Karpas-422 (cell line): ENCODE results near the gene SYNJ1. TPM values are rescaled to one million over a fixed set of nuclear protein-coding genes. Genes with fewer than 3 reads are reported as not detected.
"Not testable (repeated sequence)": the region's sequence is repeated elsewhere in the genome, so short reads cannot be mapped to it uniquely, and the experiment has no call there.

Source experiments
- DNase-seq: peaks from one replicate; pipeline ENCODE4 v3.0.0-alpha.2; 2015
- H2AFZ ChIP-seq: fragments of 200-600 bp; sonication (generic); 2 replicates; pipeline ENCODE4 v1.6.1; 2014; ENCODE audit warnings: antibody characterized with exemption, low read length, mixed read lengths
- H3K27ac ChIP-seq: fragments of 200-600 bp; sonication (generic); 2 replicates; pipeline ENCODE4 v1.5.1; 2014; ENCODE audit warnings: mild to moderate bottlenecking, low read length, moderate library complexity
- H3K27me3 ChIP-seq: fragments of 200-600 bp; sonication (generic); 2 replicates; pipeline ENCODE4 v1.6.1; 2014; ENCODE audit warnings: low read length, mixed read lengths
- H3K36me3 ChIP-seq: fragments of 200-600 bp; sonication (generic); 2 replicates; pipeline ENCODE4 v1.6.1; 2014; ENCODE audit warnings: low read length, mixed read lengths; ENCODE audit not compliant: insufficient read depth
- H3K4me1 ChIP-seq: fragments of 200-600 bp; sonication (generic); 2 replicates; pipeline ENCODE4 v1.6.1; 2014; ENCODE audit warnings: mild to moderate bottlenecking, low read length, mixed read lengths
- H3K4me2 ChIP-seq: fragments of 200-600 bp; sonication (generic); 2 replicates; pipeline ENCODE4 v1.6.1; 2014; ENCODE audit warnings: low read length, low read depth, mild to moderate bottlenecking; ENCODE audit not compliant: poor library complexity, severe bottlenecking
- H3K4me3 ChIP-seq: fragments of 200-600 bp; sonication (generic); 2 replicates; pipeline ENCODE4 v1.5.1; 2014; ENCODE audit warnings: mild to moderate bottlenecking, antibody characterized with exemption, low read length, mixed read lengths
- H3K79me2 ChIP-seq: fragments of 200-600 bp; sonication (generic); 2 replicates; pipeline ENCODE4 v1.6.1; 2014; ENCODE audit warnings: mild to moderate bottlenecking, low read length, mixed read lengths
- H3K9ac ChIP-seq: fragments of 200-600 bp; sonication (generic); 2 replicates; pipeline ENCODE4 v1.6.0; 2014; ENCODE audit warnings: low read length
- H3K9me2 ChIP-seq: fragments of 200-600 bp; sonication (generic), shearing (Covaris generic); replicated peaks from 2 replicates; pipeline ENCODE4 v1.6.0; 2014; ENCODE audit warnings: mild to moderate bottlenecking, low read length, moderate library complexity; ENCODE audit not compliant: insufficient read depth
- H3K9me3 ChIP-seq: fragments of 300-700, 200-600 bp; sonication (generic); 2 replicates; pipeline ENCODE4 v1.6.1; 2014; ENCODE audit warnings: low read length, mixed read lengths
- H4K20me1 ChIP-seq: fragments of 200-600 bp; sonication (generic); 2 replicates; pipeline ENCODE4 v1.6.1; 2014; ENCODE audit warnings: mild to moderate bottlenecking, antibody characterized with exemption, low read length, low read depth; ENCODE audit not compliant: insufficient read depth
- total RNA-seq: library from RNA; depleted of rRNA; stranded (reverse); fragments of >200 nt; shearing (Covaris generic); gene quantifications from 2 replicates; pipeline ENCODE4 v1.2.3, GENCODE V29; 2014; ENCODE audit warnings: low replicate concordance

The SYNJ1 gene
- total RNA-seq, 1 experiment from 2014 or later = 6.0 TPM

- not testable (repeated sequence) for H2AFZ ChIP-seq, H3K27ac ChIP-seq, H3K9me2 ChIP-seq, H3K9ac ChIP-seq, H3K4me2 ChIP-seq, H4K20me1 ChIP-seq, DNase-seq, H3K4me3 ChIP-seq, H3K9me3 ChIP-seq, H3K4me1 ChIP-seq, H3K27me3 ChIP-seq
- Histone ChIP-seq H3K79me2 (peaks cover 56% of the 10 kb centered on the region), H3K36me3 (peaks cover 93% of the 10 kb centered on the region)
Measured at GRCh38 chr21:32746711-32747110, 18.9 kb upstream of the SYNJ1 start.

- no peak overlapping the region for H3K4me3 ChIP-seq
- H4K20me1 ChIP-seq = no peaks in the 10 kb centered on the region
- no peaks in the 10 kb centered on the region for H3K9me3 ChIP-seq
- H3K4me2 ChIP-seq = no peak overlapping the region
- no peak overlapping the region for H3K9ac ChIP-seq
- H2AFZ ChIP-seq = no peak overlapping the region
- peaks cover 32% of the 10 kb centered on the region for H3K79me2 ChIP-seq
- H3K9me2 ChIP-seq = no peaks in the 10 kb centered on the region
- no peaks in the 10 kb centered on the region for H3K27me3 ChIP-seq
- H3K27ac ChIP-seq = no peak overlapping the region
- no peak for DNase-seq
- peaks cover 83% of the 10 kb centered on the region for H3K36me3 ChIP-seq
- no peaks in the 10 kb centered on the region for H3K4me1 ChIP-seq
Measured at GRCh38 chr21:32742396-32742795, 14.6 kb upstream of the SYNJ1 start.

GRCh38 chr21:32741336-32741735, 13.5 kb upstream of the SYNJ1 start:
- Histone ChIP-seq H3K27me3 (no peaks in the 10 kb centered on the region), H3K9me3 (no peaks in the 10 kb centered on the region), H3K4me3 (no peak overlapping the region), H3K9me2 (no peaks in the 10 kb centered on the region), H3K79me2 (peaks cover 24% of the 10 kb centered on the region), H3K27ac (no peak overlapping the region), H3K9ac (no peak overlapping the region), H3K4me2 (no peak overlapping the region), H2AFZ (no peak overlapping the region), H3K36me3 (peaks cover 86% of the 10 kb centered on the region), H3K4me1 (no peaks in the 10 kb centered on the region), H4K20me1 (no peaks in the 10 kb centered on the region)
- DNase-seq = no peak

- peaks cover 83% of the 10 kb centered on the region for H3K36me3 ChIP-seq
- H3K4me2 ChIP-seq = no peak overlapping the region
- H3K9me3 ChIP-seq = no peaks in the 10 kb centered on the region
- no peak overlapping the region for H3K4me3 ChIP-seq
- no peaks in the 10 kb centered on the region for H4K20me1 ChIP-seq
- 0 out of 2 replicates have a peak, but pooled peaks cover 15% of the 10 kb centered on the region for H3K79me2 ChIP-seq
- H3K9me2 ChIP-seq = no peaks in the 10 kb centered on the region
- H3K27ac ChIP-seq = no peak overlapping the region
- no peak overlapping the region for H3K9ac ChIP-seq
- H3K27me3 ChIP-seq = no peaks in the 10 kb centered on the region
- no peak for DNase-seq
- no peak overlapping the region for H2AFZ ChIP-seq
- no peaks in the 10 kb centered on the region for H3K4me1 ChIP-seq
Measured at GRCh38 chr21:32739946-32740345, 12.1 kb upstream of the SYNJ1 start.

DNA sequence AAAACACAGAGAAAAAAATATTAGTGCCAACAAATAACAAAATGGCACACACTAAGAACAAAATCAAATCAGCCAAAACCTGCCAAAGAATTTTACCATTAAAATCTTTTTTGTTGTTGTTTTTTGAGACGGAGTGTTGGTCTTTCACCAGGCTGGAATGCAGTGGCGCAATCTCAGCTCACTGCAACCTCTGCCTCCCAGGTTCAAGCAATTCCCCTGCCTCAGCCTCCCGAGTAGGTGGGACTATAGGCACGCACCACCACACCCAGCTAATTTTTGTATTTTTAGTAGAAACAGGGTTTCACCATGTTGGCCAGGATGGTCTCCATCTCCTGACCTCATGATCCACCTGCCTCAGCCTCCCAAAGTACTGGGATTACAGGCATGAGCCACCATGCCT, 8.3 kb upstream of the SYNJ1 start:
- H3K9me2 ChIP-seq, H3K27me3 ChIP-seq, H3K4me3 ChIP-seq, H4K20me1 ChIP-seq, H3K4me2 ChIP-seq, H2AFZ ChIP-seq, H3K27ac ChIP-seq, H3K79me2 ChIP-seq, DNase-seq, H3K4me1 ChIP-seq, H3K9me3 ChIP-seq, H3K9ac ChIP-seq: not testable (repeated sequence)
- H3K36me3 ChIP-seq = peaks cover 67% of the 10 kb centered on the region; the same call in 1 of the 2 replicates

DNA sequence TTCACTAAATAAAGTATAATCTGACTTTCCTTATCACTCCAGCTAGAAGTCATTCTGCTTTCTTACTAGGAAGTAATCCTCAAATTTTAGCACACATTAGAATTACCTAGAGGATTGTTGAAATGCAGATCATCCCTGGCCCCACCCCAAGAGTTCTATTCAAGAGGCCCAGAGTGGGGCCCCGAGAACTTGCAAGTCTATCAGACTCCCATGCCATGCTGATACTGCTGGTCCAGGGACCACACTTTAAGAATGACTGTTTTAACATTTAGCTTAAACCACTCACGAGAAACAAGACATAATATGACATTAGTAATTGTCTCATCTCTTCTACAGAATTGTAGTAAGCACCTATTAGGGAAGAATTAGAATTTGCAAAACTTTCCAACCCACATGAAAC, 7.7 kb upstream of the SYNJ1 start:
- no peaks in the 10 kb centered on the region for H3K27me3 ChIP-seq

DNA sequence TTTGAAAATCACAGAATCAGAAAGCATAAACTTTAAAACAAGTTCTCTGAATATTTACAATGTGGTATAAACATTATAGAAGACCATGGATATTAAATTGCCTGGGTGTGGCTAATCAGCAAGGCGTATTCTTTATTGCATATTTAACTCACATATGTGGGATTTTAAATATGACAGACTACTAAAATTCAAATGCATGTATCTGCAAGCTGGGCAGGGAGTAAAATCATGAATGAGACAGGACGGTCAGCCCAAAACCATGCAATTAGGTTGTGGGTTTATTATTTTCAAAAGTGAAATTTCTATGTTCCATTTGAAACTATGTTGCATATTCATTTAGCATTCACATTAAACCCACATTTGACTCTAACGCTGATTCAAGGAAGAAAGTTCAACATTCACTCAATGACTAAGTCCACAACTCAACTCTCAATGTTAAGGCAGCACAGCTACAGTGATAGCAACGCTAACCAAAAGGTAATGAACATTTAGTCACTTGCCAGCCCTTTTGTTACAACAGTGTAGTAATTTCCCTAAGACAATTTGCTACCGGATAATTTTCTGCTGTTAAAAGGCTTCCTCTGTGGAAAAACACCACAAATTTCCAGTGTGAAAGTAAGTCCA, 6.3 kb upstream of the SYNJ1 start:
- H3K9me2 ChIP-seq = no peaks in the 10 kb centered on the region

More for the DNA sequence above, 7.7 kb upstream of the SYNJ1 start:
- DNase-seq = no peak
- Histone ChIP-seq H3K79me2 (0 out of 2 replicates have a peak, but pooled peaks cover 8% of the 10 kb centered on the region), H3K4me3 (no peak overlapping the region), H3K36me3 (peaks cover 62% of the 10 kb centered on the region; the same call in 1 of the 2 replicates), H3K9me2 (no peaks in the 10 kb centered on the region), H3K4me2 (no peak overlapping the region), H3K9ac (no peak overlapping the region), H3K9me3 (no peaks in the 10 kb centered on the region), H3K27ac (no peak overlapping the region), H2AFZ (no peak overlapping the region), H4K20me1 (0 out of 2 replicates have a peak, but pooled peaks cover 5% of the 10 kb centered on the region), H3K4me1 (no peaks in the 10 kb centered on the region)

DNA sequence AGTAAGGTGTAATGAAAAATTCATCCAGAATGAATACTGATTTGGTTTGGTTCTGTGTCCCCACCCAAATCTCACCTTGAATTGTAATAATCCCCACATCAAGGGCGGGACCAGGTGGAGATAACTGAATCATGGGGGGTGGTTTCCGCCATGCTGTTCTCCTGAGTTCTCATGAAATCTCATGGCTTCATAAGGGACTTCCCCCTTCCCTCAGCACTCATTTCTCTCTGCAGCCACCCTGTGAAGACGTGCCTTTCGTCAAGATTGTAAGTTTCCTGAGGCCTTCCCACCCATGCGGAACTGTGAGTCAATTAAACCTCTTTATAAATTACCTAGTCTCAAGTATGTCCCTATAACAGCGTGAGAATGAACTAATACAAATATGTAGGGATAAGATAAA, 5.5 kb upstream of the SYNJ1 start:
- no peak overlapping the region for H3K4me2 ChIP-seq
- no peak overlapping the region for H3K4me3 ChIP-seq
- no peaks in the 10 kb centered on the region for H3K9me3 ChIP-seq
- no peak overlapping the region for H2AFZ ChIP-seq
- no peaks in the 10 kb centered on the region for H3K27me3 ChIP-seq
- H3K79me2 ChIP-seq = no peaks in the 10 kb centered on the region
- H3K9me2 ChIP-seq = no peaks in the 10 kb centered on the region
- 0 out of 2 replicates have a peak, but pooled peaks cover 5% of the 10 kb centered on the region for H4K20me1 ChIP-seq
- DNase-seq = no peak
- no peak overlapping the region for H3K9ac ChIP-seq
- peaks cover 6% of the 10 kb centered on the region for H3K4me1 ChIP-seq
- H3K27ac ChIP-seq = no peak overlapping the region
- H3K36me3 ChIP-seq = peaks cover 46% of the 10 kb centered on the region; the same call in 1 of the 2 replicates

More for the DNA sequence above, 6.3 kb upstream of the SYNJ1 start:
- Histone ChIP-seq H3K27ac (no peak overlapping the region), H3K79me2 (0 out of 2 replicates have a peak, but pooled peaks cover 6% of the 10 kb centered on the region), H3K9me3 (no peaks in the 10 kb centered on the region), H4K20me1 (0 out of 2 replicates have a peak, but pooled peaks cover 5% of the 10 kb centered on the region), H3K4me2 (no peak overlapping the region), H2AFZ (no peak overlapping the region), H3K9ac (no peak overlapping the region), H3K27me3 (no peaks in the 10 kb centered on the region), H3K4me3 (no peak overlapping the region), H3K36me3 (peaks cover 53% of the 10 kb centered on the region; the same call in 1 of the 2 replicates), H3K4me1 (no peaks in the 10 kb centered on the region)
- DNase-seq = no peak
